Activated CD4-positive, alpha-beta T cell treated with anti-CD3 and anti-CD28 coated beads for 36 hours (primary cell): ENCODE measurements around the gene PIGQ. TPM values are rescaled to one million over a fixed set of nuclear protein-coding genes. Genes with fewer than 3 reads are reported as not detected.

Source experiments
- ATAC-seq: fragments of 200-7000 bp; cut with Tn5 transposase; one replicate; pipeline ENCODE4 v1.10.0; 2021; ENCODE audit warnings: mild to moderate bottlenecking, moderate library complexity
- CTCF ChIA-PET: fragments of 350-600 bp; sonication (Branson Sonifier 250); formaldehyde crosslinking; loops from one replicate; lab custom pipeline; 2021; ENCODE audit warnings: antibody characterized with exemption; lab: Charles Lee
- POLR2A ChIA-PET: fragments of 350-600 bp; sonication (Branson Sonifier 250); formaldehyde crosslinking; loops from one replicate; lab custom pipeline; 2021; ENCODE audit warnings: antibody characterized with exemption, inconsistent platforms; lab: Charles Lee
- DNase-seq: peaks from one replicate; pipeline ENCODE4 v3.0.0-alpha.2; 2020
- H3K27ac Mint-ChIP-seq: one replicate; pipeline ENCODE4 v1.8.0; 2021; ENCODE audit warnings: mixed read lengths
- H3K27me3 Mint-ChIP-seq: one replicate; pipeline ENCODE4 v1.8.0; 2021; ENCODE audit warnings: mixed read lengths
- H3K36me3 Mint-ChIP-seq: one replicate; pipeline ENCODE4 v1.8.0; 2021; ENCODE audit warnings: low read depth, mixed read lengths
- H3K4me1 Mint-ChIP-seq: one replicate; pipeline ENCODE4 v1.8.0; 2021; ENCODE audit warnings: mixed read lengths
- H3K4me3 Mint-ChIP-seq: one replicate; pipeline ENCODE4 v1.8.0; 2021; ENCODE audit warnings: mild to moderate bottlenecking, moderate library complexity, mixed read lengths
- H3K9me3 Mint-ChIP-seq: one replicate; pipeline ENCODE4 v1.8.0; 2021; ENCODE audit warnings: low read depth, mixed read lengths
- intact Hi-C, 2 experiments: fragments of 100-400 bp; cut with DNase I in 1 of 2; cut with micrococcal nuclease in 1 of 2; formaldehyde crosslinking; loops; one replicate each; pipeline versions ENCODE4 v1.14.2 to v1.15.1; 2022 to 2024; cut with DNase I, micrococcal nuclease
- total RNA-seq, 2 experiments: library from RNA; stranded (reverse); gene quantifications; one replicate each; pipeline ENCODE4 v1.2.3, GENCODE V29; 2021

PIGQ gene
- total RNA-seq, 2 experiments from 2014 or later: 24.2 to 24.7 TPM

GRCh38 chr16:624526-625070 is 54.8 kb downstream of the PIGQ start:
- DNase-seq: no peak
- peaks cover 2% of the 10 kb centered on the region for H3K36me3 Mint-ChIP-seq
- no peak overlapping the region for H3K4me3 Mint-ChIP-seq
- H3K9me3 Mint-ChIP-seq: no peaks in the 10 kb centered on the region
- ChIA-PET CTCF (interaction anchor here (0.7 to 0.8 kb wide), 2 partner anchors 23 to 154 kb away, joined by 3 to 4 read pairs; no protein-coding TSS in a partner anchor), POLR2A (no interaction called here)
- no peaks in the 10 kb centered on the region for H3K27me3 Mint-ChIP-seq
- no peaks in the 10 kb centered on the region for H3K4me1 Mint-ChIP-seq
- no peak for ATAC-seq
- intact Hi-C loops: no loop called here
- no peak overlapping the region for H3K27ac Mint-ChIP-seq

DNA sequence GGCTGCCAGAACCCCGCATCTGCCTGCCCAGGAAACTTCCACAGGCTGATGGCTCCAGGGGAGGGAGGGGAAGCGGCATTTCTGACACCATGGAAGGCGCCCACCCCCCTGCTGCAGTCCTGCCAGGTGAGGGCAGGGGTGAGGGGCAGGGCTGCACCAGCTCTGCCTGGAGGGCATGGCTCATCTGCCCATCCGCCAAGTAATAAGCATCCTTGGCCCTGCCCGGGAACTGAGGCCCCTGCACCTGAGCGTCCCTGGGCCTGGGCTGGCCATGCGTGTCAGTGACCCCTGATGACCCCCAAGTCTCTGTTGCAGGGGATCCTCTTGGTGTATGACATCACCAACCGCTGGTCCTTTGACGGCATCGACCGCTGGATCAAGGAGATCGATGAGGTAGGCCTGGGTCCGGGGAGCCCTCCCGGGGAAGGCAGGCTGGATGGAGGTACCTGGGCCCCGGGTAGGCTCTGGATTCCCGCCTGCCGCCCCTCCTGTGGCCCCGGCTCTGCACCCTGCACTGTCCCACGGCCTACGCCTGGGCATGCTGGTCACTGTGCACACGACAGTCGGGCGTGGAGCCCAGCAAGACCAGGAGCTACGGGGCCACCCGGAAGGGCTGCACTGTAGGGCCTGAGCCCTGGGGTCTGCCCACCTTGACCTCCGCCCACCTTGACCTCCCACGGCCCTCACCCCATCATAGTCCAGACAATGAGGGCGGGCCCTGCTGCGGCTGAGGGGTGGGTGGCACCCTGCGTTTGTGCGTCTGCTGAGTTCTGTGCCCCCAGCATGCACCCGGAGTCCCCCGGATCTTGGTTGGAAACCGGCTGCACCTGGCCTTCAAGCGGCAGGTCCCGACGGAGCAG is 55.6 kb downstream of the PIGQ start:
- no peaks in the 10 kb centered on the region for H3K4me1 Mint-ChIP-seq
- intact Hi-C loops: no loop called here
- DNase-seq: no peak
- POLR2A ChIA-PET: no interaction called here
- H3K27me3 Mint-ChIP-seq: no peaks in the 10 kb centered on the region
- peaks cover 2% of the 10 kb centered on the region for H3K36me3 Mint-ChIP-seq
- no peak overlapping the region for H3K4me3 Mint-ChIP-seq
- CTCF ChIA-PET: interaction anchor here (0.6 to 0.8 kb wide), 3 partner anchors 23 to 160 kb away, joined by 3 to 4 read pairs (median 3); no protein-coding TSS in a partner anchor
- H3K9me3 Mint-ChIP-seq: no peaks in the 10 kb centered on the region
- H3K27ac Mint-ChIP-seq: no peak overlapping the region
- ATAC-seq: no peak

DNA sequence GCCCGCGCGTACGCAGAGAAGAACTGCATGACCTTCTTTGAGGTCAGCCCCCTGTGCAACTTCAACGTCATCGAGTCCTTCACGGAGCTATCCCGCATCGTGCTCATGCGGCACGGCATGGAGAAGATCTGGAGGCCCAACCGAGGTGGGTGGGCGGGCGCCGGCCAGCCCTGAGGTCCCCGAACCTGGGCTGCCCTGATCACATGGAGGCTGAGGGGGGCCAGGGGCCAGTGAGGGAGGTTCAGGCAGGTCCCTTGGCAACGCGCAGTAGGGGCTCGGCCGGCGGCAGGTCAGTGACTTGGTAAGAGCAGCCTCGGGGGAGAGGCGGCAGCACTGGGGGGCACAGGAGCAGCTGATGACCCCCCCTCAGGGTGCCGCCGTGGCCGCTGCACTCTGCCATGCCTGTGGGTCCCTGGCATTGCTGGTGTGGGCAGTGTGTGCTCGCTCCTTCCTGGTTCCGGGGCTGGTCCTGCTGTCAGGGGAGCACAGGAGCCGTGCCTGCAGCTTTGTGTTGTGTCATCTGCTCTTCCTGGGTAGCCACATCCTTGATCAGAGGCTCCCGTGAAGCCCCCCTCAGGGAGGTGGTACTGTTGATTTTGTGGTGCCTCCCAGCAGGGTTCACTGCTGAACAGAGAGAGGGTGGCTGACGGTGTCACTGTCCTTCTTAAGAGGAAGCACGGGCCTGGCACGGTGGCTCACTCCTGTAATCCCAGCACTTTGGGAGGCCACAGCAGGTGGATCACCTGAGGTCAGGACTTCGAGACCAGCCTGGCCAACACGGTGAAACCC is 56.4 kb downstream of the PIGQ start:
- intact Hi-C loops: no loop called here
- Mint-ChIP-seq H3K4me1 (no peaks in the 10 kb centered on the region), H3K4me3 (no peak overlapping the region), H3K27ac (no peak overlapping the region), H3K9me3 (no peaks in the 10 kb centered on the region), H3K27me3 (no peaks in the 10 kb centered on the region), H3K36me3 (peaks cover 2% of the 10 kb centered on the region)
- ChIA-PET CTCF (interaction anchor here (0.6 kb wide), 1 partner anchor 159 kb away, joined by 3 read pairs; no protein-coding TSS in a partner anchor), POLR2A (interaction anchor here (0.6 kb wide), 1 partner anchor 28 kb away, joined by 5 read pairs; no protein-coding TSS in a partner anchor)
- no peak for ATAC-seq
- DNase-seq: no peak

DNA sequence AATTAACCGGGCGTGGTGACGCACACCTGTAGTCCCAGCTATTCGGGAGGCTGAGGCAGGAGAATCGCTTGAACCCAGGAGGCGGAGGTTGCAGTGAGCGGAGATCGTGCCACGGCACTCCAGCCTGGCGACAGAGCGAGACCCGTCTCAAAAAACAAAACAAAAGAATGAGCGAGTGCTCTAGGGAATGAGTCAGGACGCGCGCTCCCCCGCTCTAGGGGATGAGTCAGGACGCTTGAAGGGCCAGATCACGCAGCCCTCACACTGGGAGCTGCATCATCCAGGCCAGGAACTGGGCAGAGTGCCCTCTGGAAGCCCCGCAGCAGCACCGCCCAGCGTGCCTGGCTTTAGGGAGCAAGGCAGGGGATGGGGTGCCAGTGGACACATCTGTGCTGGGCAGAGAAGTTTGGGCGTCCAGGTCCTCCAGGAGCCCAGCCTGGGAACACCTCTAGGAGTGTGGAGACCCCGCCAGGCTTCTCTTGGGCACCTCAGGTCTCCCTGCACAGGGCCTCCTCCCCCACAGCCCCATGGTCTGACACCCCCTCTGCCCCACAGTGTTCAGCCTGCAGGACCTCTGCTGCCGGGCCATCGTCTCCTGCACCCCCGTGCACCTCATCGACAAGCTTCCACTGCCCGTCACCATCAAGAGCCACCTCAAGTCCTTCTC is 57.2 kb downstream of the PIGQ start:
- DNase-seq: peak; percentile 28
- no peaks in the 10 kb centered on the region for H3K27me3 Mint-ChIP-seq
- H3K36me3 Mint-ChIP-seq: peaks cover 2% of the 10 kb centered on the region
- no peak overlapping the region for H3K4me3 Mint-ChIP-seq
- no peak overlapping the region for H3K27ac Mint-ChIP-seq
- ChIA-PET POLR2A (no interaction called here), CTCF (no interaction called here)
- no peak for ATAC-seq
- no peaks in the 10 kb centered on the region for H3K4me1 Mint-ChIP-seq
- no peaks in the 10 kb centered on the region for H3K9me3 Mint-ChIP-seq
- intact Hi-C loops: no loop called here

- no peaks in the 10 kb centered on the region for H3K27me3 Mint-ChIP-seq
- H3K4me3 Mint-ChIP-seq: no peak overlapping the region
- no peaks in the 10 kb centered on the region for H3K4me1 Mint-ChIP-seq
- DNase-seq: no peak
- no peak for ATAC-seq
- H3K36me3 Mint-ChIP-seq: peaks cover 2% of the 10 kb centered on the region
- intact Hi-C loops: no loop called here
- POLR2A ChIA-PET: no interaction called here
- H3K9me3 Mint-ChIP-seq: no peaks in the 10 kb centered on the region
- H3K27ac Mint-ChIP-seq: no peak overlapping the region
- CTCF ChIA-PET: interaction anchor here (0.5 kb wide), 1 partner anchor 47 kb away, joined by 3 read pairs; no protein-coding TSS in a partner anchor
Measured at GRCh38 chr16:627454-628239, 57.9 kb downstream of the PIGQ start.

DNA sequence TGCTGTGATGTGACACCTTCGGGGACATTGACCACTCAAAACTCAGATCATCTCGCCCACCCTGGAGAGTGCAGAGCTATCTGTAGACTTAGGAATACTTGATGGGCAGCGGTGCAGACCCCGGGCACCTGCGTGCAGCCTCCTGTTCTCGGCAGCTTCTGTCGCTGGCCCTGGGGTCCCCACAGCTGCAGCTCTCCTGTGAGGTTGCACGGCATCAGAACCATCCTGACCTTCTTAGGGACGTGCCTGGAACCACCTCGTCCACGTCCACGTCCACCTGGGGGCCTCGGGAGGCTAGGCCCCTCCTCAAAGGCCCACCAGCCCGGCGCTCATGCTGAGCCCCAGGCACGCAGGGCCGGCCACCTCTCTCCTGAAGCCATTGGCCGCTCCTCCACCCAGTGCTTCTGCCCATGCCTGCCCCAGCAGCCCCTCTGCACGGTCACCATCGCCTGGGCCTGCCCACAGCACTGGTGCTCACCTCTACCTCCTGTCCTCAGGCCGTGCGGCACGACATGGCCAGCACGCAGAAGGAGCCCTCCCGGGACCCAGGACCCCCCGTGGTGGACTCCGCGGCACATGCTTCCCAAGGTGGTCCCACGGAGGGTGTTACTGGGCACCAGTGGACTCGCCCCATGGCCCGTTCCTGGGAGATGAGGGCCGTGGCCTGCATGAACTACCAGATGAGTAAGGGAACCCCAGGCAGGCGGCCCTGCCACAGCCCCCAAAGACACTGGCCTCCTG is 58.7 kb downstream of the PIGQ start:
- CTCF ChIA-PET: no interaction called here
- H3K9me3 Mint-ChIP-seq: no peaks in the 10 kb centered on the region
- H3K4me1 Mint-ChIP-seq: no peaks in the 10 kb centered on the region
- DNase-seq (no peak), ATAC-seq (no peak)
- no peak overlapping the region for H3K27ac Mint-ChIP-seq
- no peak overlapping the region for H3K4me3 Mint-ChIP-seq
- POLR2A ChIA-PET: no interaction called here
- H3K27me3 Mint-ChIP-seq: no peaks in the 10 kb centered on the region
- intact Hi-C loops: no loop called here
- H3K36me3 Mint-ChIP-seq: peaks cover 2% of the 10 kb centered on the region

- Mint-ChIP-seq H3K4me1 (peaks cover 1% of the 10 kb centered on the region), H3K9me3 (no peaks in the 10 kb centered on the region), H3K27me3 (no peaks in the 10 kb centered on the region), H3K27ac (no peak overlapping the region), H3K36me3 (peaks cover 5% of the 10 kb centered on the region), H3K4me3 (no peak overlapping the region)
- intact Hi-C loops: no loop called here
- ChIA-PET CTCF (no interaction called here), POLR2A (no interaction called here)
- ATAC-seq (no peak), DNase-seq (no peak)
Measured at GRCh38 chr16:629185-629832, 59.5 kb downstream of the PIGQ start.

DNA sequence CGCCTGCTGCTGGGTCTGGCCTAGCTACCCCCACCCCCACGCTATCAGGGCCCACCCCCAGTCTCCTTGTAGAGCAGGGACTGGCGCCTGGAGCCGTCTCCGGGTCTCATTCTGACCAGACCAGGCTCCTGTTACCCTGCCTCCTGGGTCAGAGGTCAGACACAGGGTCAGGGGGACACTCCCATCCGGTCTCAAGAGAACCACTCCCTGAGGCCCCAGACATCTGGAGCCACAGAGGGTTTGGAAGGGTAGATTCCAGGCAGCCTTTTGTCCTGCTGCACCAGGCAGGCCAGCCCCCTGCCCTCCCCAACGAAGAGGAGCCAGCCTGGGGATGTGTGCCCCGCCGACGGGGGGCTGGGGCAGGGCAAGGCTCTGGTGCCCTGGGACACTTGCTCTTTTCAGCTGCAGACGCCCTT is 60.1 kb downstream of the PIGQ start:
- Mint-ChIP-seq H3K36me3 (peaks cover 5% of the 10 kb centered on the region), H3K4me1 (peaks cover 4% of the 10 kb centered on the region), H3K27me3 (no peaks in the 10 kb centered on the region), H3K27ac (no peak overlapping the region), H3K4me3 (no peak overlapping the region), H3K9me3 (no peaks in the 10 kb centered on the region)
- DNase-seq (no peak), ATAC-seq (no peak)
- ChIA-PET POLR2A (no interaction called here), CTCF (no interaction called here)
- intact Hi-C loops: no loop called here

GRCh38 chr16:630249-630814 is 60.6 kb downstream of the PIGQ start:
- no peak overlapping the region for H3K4me3 Mint-ChIP-seq
- POLR2A ChIA-PET: no interaction called here
- peaks cover 7% of the 10 kb centered on the region for H3K36me3 Mint-ChIP-seq
- no peaks in the 10 kb centered on the region for H3K9me3 Mint-ChIP-seq
- H3K27me3 Mint-ChIP-seq: no peaks in the 10 kb centered on the region
- DNase-seq (no peak), ATAC-seq (no peak)
- intact Hi-C loops: no loop called here
- H3K27ac Mint-ChIP-seq: no peak overlapping the region
- CTCF ChIA-PET: no interaction called here
- H3K4me1 Mint-ChIP-seq: peaks cover 7% of the 10 kb centered on the region
